BLaER1 treated with 17β-estradiol and CSF1 and Interleukin-3, amounts not matched to agents 10 nM and 100 nM (cell line): ENCODE data around the gene BAIAP3.
"Not testable (repeated sequence)": the region's sequence is repeated elsewhere in the genome, so short reads cannot be mapped to it uniquely, and the experiment has no call there.

Source experiments
- H3K27ac ChIP-seq, 11 experiments: shearing (Covaris generic); formaldehyde crosslinking; 2 replicates each; pipeline ENCODE4 v1.8.1; 2022
- H3K27me3 ChIP-seq, 11 experiments: shearing (Covaris generic); formaldehyde crosslinking; 2 replicates each; pipeline ENCODE4 v1.8.1; 2022
- H3K36me3 ChIP-seq, 11 experiments: shearing (Covaris generic); formaldehyde crosslinking; 2 replicates each; pipeline ENCODE4 v1.8.1; 2022
- H3K4me1 ChIP-seq, 10 experiments: shearing (Covaris generic); formaldehyde crosslinking; 2 replicates each; pipeline ENCODE4 v1.8.1; 2022
- H3K4me2 ChIP-seq, 11 experiments: shearing (Covaris generic); formaldehyde crosslinking; 2 replicates each; pipeline ENCODE4 v1.8.1; 2022
- H3K4me3 ChIP-seq, 10 experiments: shearing (Covaris generic); formaldehyde crosslinking; 2 replicates each; pipeline ENCODE4 v1.8.1; 2022
- H3K9ac ChIP-seq, 11 experiments: shearing (Covaris generic); formaldehyde crosslinking; 2 replicates each; pipeline ENCODE4 v1.8.1; 2022
- H3K9me3 ChIP-seq, 11 experiments: shearing (Covaris generic); formaldehyde crosslinking; replicated peaks in 1 of 11; 2 replicates each; pipeline ENCODE4 v1.8.1; 2022
- H4K20me1 ChIP-seq, 11 experiments: shearing (Covaris generic); formaldehyde crosslinking; 2 replicates each; pipeline ENCODE4 v1.8.1; 2022
- Cebpa-rat ChIP-seq, 11 experiments: shearing (Covaris generic); IDR thresholded peaks; 2 replicates each; pipeline ENCODE4 v1.8.1; 2022

BAIAP3 gene

GRCh38 chr16:1326946-1327618 is 6.4 kb upstream of the BAIAP3 start:
- Histone ChIP-seq H3K27ac (no peak overlapping the region), H3K4me3 (no peak overlapping the region)

GRCh38 chr16:1327619-1327947 is 5.9 kb upstream of the BAIAP3 start:
- Histone ChIP-seq H3K36me3 (peaks cover 30 to 40% (median 35%) of the 10 kb centered on the region in 11 experiments), H3K27me3 (peaks cover 18 to 29% (median 27%) of the 10 kb centered on the region in 11 experiments), H4K20me1 (peaks cover 36 to 79% (median 62%) of the 10 kb centered on the region in 11 experiments), H3K27ac (no peak overlapping the region), H3K9me3 (peaks cover 0 to 9% (median 8%) of the 10 kb centered on the region in 11 experiments; a peak in 17 of 22 replicates), H3K9ac (no peak overlapping the region), H3K4me1 (peaks cover 15 to 60% (median 41%) of the 10 kb centered on the region in 10 experiments), H3K4me2 (no peak overlapping the region; a peak in 1 of 22 replicates), H3K4me3 (no peak overlapping the region)
- no peak for TF ChIP-seq Cebpa-rat (IDR thresholded peaks at IDR 0.05)

More at GRCh38 chr16:1326946-1327618, 6.4 kb upstream of the BAIAP3 start:
- H3K27me3 ChIP-seq: peaks cover 13 to 24% (median 22%) of the 10 kb centered on the region in 11 experiments
- no peak overlapping the region for H3K9ac ChIP-seq
- peak overlapping the region in 2 of 11 experiments; percentile 9 to 32; a peak in 2 of 22 replicates for H3K4me2 ChIP-seq
- TF ChIP-seq Cebpa-rat (IDR thresholded peaks at IDR 0.05): no peak
- H4K20me1 ChIP-seq: peaks cover 38 to 79% (median 62%) of the 10 kb centered on the region in 11 experiments
- peaks cover 35 to 45% (median 40%) of the 10 kb centered on the region in 11 experiments for H3K36me3 ChIP-seq
- H3K9me3 ChIP-seq: peaks cover 0 to 9% (median 8%) of the 10 kb centered on the region in 11 experiments; a peak in 17 of 22 replicates
- peaks cover 10 to 57% (median 36%) of the 10 kb centered on the region in 10 experiments for H3K4me1 ChIP-seq

GRCh38 chr16:1328136-1328535 is 5.3 kb upstream of the BAIAP3 start:
- not testable (repeated sequence) for H3K27ac ChIP-seq, H3K4me3 ChIP-seq, H3K9ac ChIP-seq, H3K4me2 ChIP-seq
- H3K36me3 ChIP-seq: peaks cover 25 to 35% (median 30%) of the 10 kb centered on the region in 11 experiments
- H3K4me1 ChIP-seq: peaks cover 16 to 60% (median 46%) of the 10 kb centered on the region in 10 experiments
- peaks cover 0 to 12% (median 8%) of the 10 kb centered on the region in 11 experiments; a peak in 17 of 22 replicates for H3K9me3 ChIP-seq
- H3K27me3 ChIP-seq: peaks cover 23 to 35% (median 32%) of the 10 kb centered on the region in 11 experiments
- H4K20me1 ChIP-seq: peaks cover 34 to 79% (median 62%) of the 10 kb centered on the region in 11 experiments

- H3K9me3 ChIP-seq: peaks cover 0 to 14% (median 8%) of the 10 kb centered on the region in 11 experiments; a peak in 17 of 22 replicates
- H4K20me1 ChIP-seq: peaks cover 26 to 77% (median 59%) of the 10 kb centered on the region in 11 experiments; a peak in 21 of 22 replicates
- not testable (repeated sequence) for H3K9ac ChIP-seq, H3K27ac ChIP-seq, H3K4me2 ChIP-seq, H3K4me3 ChIP-seq
- H3K36me3 ChIP-seq: peaks cover 17 to 26% (median 22%) of the 10 kb centered on the region in 11 experiments
- peaks cover 32 to 43% (median 41%) of the 10 kb centered on the region in 11 experiments for H3K27me3 ChIP-seq
- H3K4me1 ChIP-seq: peaks cover 16 to 57% (median 44%) of the 10 kb centered on the region in 10 experiments
These were observed 4.5 kb upstream of the BAIAP3 start for GRCh38 chr16:1328961-1329360.

- peaks cover 14 to 77% (median 59%) of the 10 kb centered on the region in 11 experiments; a peak in 21 of 22 replicates for H4K20me1 ChIP-seq
- H3K27me3 ChIP-seq: peaks cover 46 to 57% (median 55%) of the 10 kb centered on the region in 11 experiments
- H3K27ac ChIP-seq: no peak overlapping the region
- peaks cover 3 to 12% (median 7%) of the 10 kb centered on the region in 11 experiments; a peak in 19 of 22 replicates for H3K36me3 ChIP-seq
- H3K9ac ChIP-seq: no peak overlapping the region
- peaks cover 16 to 59% (median 47%) of the 10 kb centered on the region in 10 experiments for H3K4me1 ChIP-seq
- TF ChIP-seq Cebpa-rat (IDR thresholded peaks at IDR 0.05): no peak
- H3K4me2 ChIP-seq: no peak overlapping the region
- H3K4me3 ChIP-seq: no peak overlapping the region
- peaks cover 0 to 14% (median 8%) of the 10 kb centered on the region in 11 experiments; a peak in 17 of 22 replicates for H3K9me3 ChIP-seq
These were observed 3.1 kb upstream of the BAIAP3 start for GRCh38 chr16:1330260-1330914.

- Histone ChIP-seq H3K9me3 (peaks cover 0 to 14% (median 8%) of the 10 kb centered on the region in 11 experiments; a peak in 17 of 22 replicates), H4K20me1 (peaks cover 7 to 77% (median 59%) of the 10 kb centered on the region in 11 experiments; a peak in 21 of 22 replicates), H3K36me3 (peaks cover 0 to 6% (median under 1%) of the 10 kb centered on the region in 11 experiments; a peak in 10 of 22 replicates), H3K27me3 (peaks cover 53 to 65% (median 62%) of the 10 kb centered on the region in 11 experiments), H3K4me2 (peak overlapping the region; percentile 78 to 94 (median 85)), H3K4me3 (peak overlapping the region in 9 of 10 experiments; percentile 8 to 60 (median 36); a peak in 11 of 20 replicates), H3K4me1 (peaks cover 16 to 59% (median 47%) of the 10 kb centered on the region in 10 experiments), H3K27ac (peak overlapping the region in 5 of 11 experiments; percentile 25 to 79 (median 46); a peak in 8 of 22 replicates), H3K9ac (peak overlapping the region in 6 of 11 experiments; percentile 17 to 68 (median 46); a peak in 9 of 22 replicates)
- no peak for TF ChIP-seq Cebpa-rat (IDR thresholded peaks at IDR 0.05)
These were observed 2.3 kb upstream of the BAIAP3 start for GRCh38 chr16:1330931-1331711.

GRCh38 chr16:1331712-1332617 is 1.5 kb upstream of the BAIAP3 start:
- Histone ChIP-seq H3K4me2 (peak overlapping the region; percentile 78 to 94 (median 85)), H3K9ac (peak overlapping the region in 6 of 11 experiments; percentile 17 to 68 (median 46); a peak in 9 of 22 replicates), H3K4me1 (peaks cover 16 to 61% (median 52%) of the 10 kb centered on the region in 10 experiments), H3K4me3 (peak overlapping the region; percentile 8 to 60 (median 34); a peak in 12 of 20 replicates), H3K9me3 (peaks cover 0 to 14% (median 8%) of the 10 kb centered on the region in 11 experiments; a peak in 17 of 22 replicates), H3K36me3 (peaks cover 0 to 4% (median 0%) of the 10 kb centered on the region in 11 experiments; a peak in 3 of 22 replicates), H3K27ac (peak overlapping the region in 5 of 11 experiments; percentile 25 to 79 (median 46); a peak in 8 of 22 replicates), H3K27me3 (peaks cover 62 to 73% (median 71%) of the 10 kb centered on the region in 11 experiments), H4K20me1 (peaks cover 4 to 77% (median 59%) of the 10 kb centered on the region in 11 experiments; a peak in 21 of 22 replicates)
- no peak for TF ChIP-seq Cebpa-rat (IDR thresholded peaks at IDR 0.05)
